ENCODE results near the gene NPW. TPM values are rescaled to one million over a fixed set of nuclear protein-coding genes. Genes with fewer than 3 reads are reported as not detected.
A peak's percentile ranks its signal among the peaks of the same experiment; 100 is the strongest.

Gene NPW
- 5.3 and 14.5 TPM in 2 replicates for polyA plus RNA-seq (2014; cell fraction: cytosol; rRNA removed)
- 5.5 and 6.6 TPM in 2 replicates for polyA plus RNA-seq (2014; cell fraction: nucleus; rRNA removed)

GRCh38 chr16:2019518-2019920, at the start of gene NPW:
Gene NPW (plus strand): TSS chr16:2019785.
- no peak for DNase-seq (ENCODE audit: low spot score)

GRCh38 chr16:1971796-1972489, 47.6 kb upstream of the NPW start, which contains the start of gene TBL3:
Gene TBL3 (plus strand): TSS chr16:1972053. CDS start chr16:1972165, 112 bp downstream.
- peak; percentile 93 for DNase-seq (ENCODE audit: low spot score)

GRCh38 chr16:1972490-1972877, 47.1 kb upstream of the NPW start:
- no peak for DNase-seq (ENCODE audit: low spot score)

GRCh38 chr16:1973461-1974156, 46.0 kb upstream of the NPW start:
- DNase-seq (ENCODE audit: low spot score) = no peak

GRCh38 chr16:1974157-1975070, 45.2 kb upstream of the NPW start:
- no peak for DNase-seq (ENCODE audit: low spot score)

GRCh38 chr16:1975432-1976215, 44.0 kb upstream of the NPW start:
- no peak for DNase-seq (ENCODE audit: low spot score)

GRCh38 chr16:1976216-1976520, 43.4 kb upstream of the NPW start:
- DNase-seq (ENCODE audit: low spot score) = no peak

GRCh38 chr16:1976951-1977874, 42.4 kb upstream of the NPW start:
- no peak for DNase-seq (ENCODE audit: low spot score)

- DNase-seq (ENCODE audit: low spot score) = no peak
Observed at GRCh38 chr16:1977875-1978268, 41.7 kb upstream of the NPW start.

GRCh38 chr16:1978476-1979120, 41.0 kb upstream of the NPW start:
- no peak for DNase-seq (ENCODE audit: low spot score)

GRCh38 chr16:1979271-1980029, 40.1 kb upstream of the NPW start:
- no peak for DNase-seq (ENCODE audit: low spot score)

GRCh38 chr16:1980030-1980769, 39.4 kb upstream of the NPW start:
- DNase-seq (ENCODE audit: low spot score) = no peak

GRCh38 chr16:1980770-1981087, 38.9 kb upstream of the NPW start:
- DNase-seq (ENCODE audit: low spot score) = no peak

- no peak for DNase-seq (ENCODE audit: low spot score)
Observed at GRCh38 chr16:1981398-1981836, 38.2 kb upstream of the NPW start, which contains the start of gene NOXO1. Gene NOXO1 (minus strand): TSS chr16:1981469. CDS start chr16:1981179, 290 bp downstream.

- DNase-seq (ENCODE audit: low spot score) = no peak
Observed at GRCh38 chr16:1982013-1982433, 37.6 kb upstream of the NPW start.

- no peak for DNase-seq (ENCODE audit: low spot score)
Observed at GRCh38 chr16:1982991-1983543, 36.5 kb upstream of the NPW start.

GRCh38 chr16:1983544-1984346, 35.8 kb upstream of the NPW start, which contains the start of gene GFER:
Gene GFER (plus strand): TSS chr16:1984193. CDS start chr16:1984219, 26 bp downstream.
- DNase-seq (ENCODE audit: low spot score) = peak; percentile 92

Data from SK-N-DZ (cell line).